Peyer's patch (tissue), 4 donors: ENCODE measurements around the gene HDAC4. TPM values are rescaled to one million over a fixed set of nuclear protein-coding genes. Genes with fewer than 3 reads are reported as not detected.
A peak's percentile ranks its signal among the peaks of the same experiment; 100 is the strongest.

Experiments
- DNase-seq, 3 donors: peaks; one replicate each; pipeline ENCODE4 v3.0.0-alpha.2; 2017 to 2019
- H3K27ac ChIP-seq, 4 donors: fragments of 200-600 bp; sonication (generic); one replicate each; pipeline ENCODE4 v1.5.1; 2016 to 2019
- H3K27me3 ChIP-seq, 2 donors: fragments of 200-600 bp; sonication (generic); one replicate each; pipeline ENCODE4 v1.5.1; 2019
- H3K36me3 ChIP-seq, 3 donors: fragments of 200-600 bp; sonication (generic); one replicate each; pipeline ENCODE4 v1.5.1; 2016 to 2019
- H3K4me1 ChIP-seq, 4 donors: fragments of 200-600 bp; sonication (generic); one replicate each; pipeline ENCODE4 v1.5.1; 2016 to 2019
- H3K4me3 ChIP-seq, 4 donors: fragments of 200-600 bp; sonication (generic); 1 replicate in 3 of 4; 2 replicates in 1 of 4; pipeline ENCODE4 v1.5.1; 2016 to 2019; ENCODE audit warnings: mild to moderate bottlenecking in 1 of 4
- H3K9me3 ChIP-seq, 4 donors: fragments of 200-600 bp; sonication (generic); one replicate each; pipeline ENCODE4 v1.5.1; 2016 to 2019; ENCODE audit warnings: mild to moderate bottlenecking in 1 of 4
- CTCF ChIP-seq, 6 experiments: fragments of 450-650 bp in 4 of 6; fragments of 200-600 bp in 2 of 6; sonication (generic) in 1 of 6; IDR thresholded peaks; one replicate each; pipeline ENCODE4 v1.5.1; 2017 to 2019; ENCODE audit warnings: antibody characterized with exemption in 6 of 6, mild to moderate bottlenecking in 3 of 6, moderate library complexity in 1 of 6
- POLR2A ChIP-seq, 2 donors: fragments of 450-650 bp; IDR thresholded peaks; one replicate each; pipeline ENCODE4 v1.5.1; 2017; ENCODE audit warnings: antibody characterized with exemption in 2 of 2, mild to moderate bottlenecking in 2 of 2, moderate library complexity in 2 of 2
- total RNA-seq, 4 donors: library from RNA; depleted of rRNA; stranded (reverse); fragments of >200 nt; gene quantifications; one replicate each; pipeline ENCODE4 v1.1.0, GENCODE V29; 2016

Gene HDAC4
- total RNA-seq, 4 donors from 2014 or later: 28.9 to 198 (median 102) TPM

DNA sequence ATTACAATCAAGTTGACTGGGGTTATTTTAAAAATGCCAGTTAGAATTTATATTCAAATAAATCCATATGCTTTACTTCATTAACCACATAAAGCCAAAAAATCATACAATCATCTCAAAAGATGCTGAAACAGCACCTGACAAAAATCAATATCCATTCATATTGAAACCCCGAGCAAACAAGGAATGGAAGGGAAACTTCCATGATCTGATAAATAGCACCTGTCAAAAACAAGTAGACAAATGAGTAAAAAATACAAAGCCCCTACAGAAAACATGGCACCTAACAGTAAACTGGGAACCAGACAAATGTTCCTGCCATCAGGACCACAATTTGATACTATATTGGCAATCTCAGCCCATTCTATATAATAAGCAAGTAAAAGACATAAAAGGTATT, 227.5 kb downstream of the HDAC4 start:
- TF ChIP-seq CTCF (IDR thresholded peaks at IDR 0.05) (no peak), POLR2A (IDR thresholded peaks at IDR 0.05) (no peak)
- Histone ChIP-seq H3K27me3 (no peaks in the 10 kb centered on the region), H3K36me3 (peaks cover 0 to 24% (median 0%) of the 10 kb centered on the region in 3 donors), H3K4me3 (no peak overlapping the region), H3K9me3 (peaks cover 0 to 11% (median 0%) of the 10 kb centered on the region in 4 donors), H3K4me1 (no peaks in the 10 kb centered on the region), H3K27ac (no peak overlapping the region)
- no peak for DNase-seq

GRCh38 chr2:239171643-239172042, 229.2 kb downstream of the HDAC4 start:
- DNase-seq: no peak
- Histone ChIP-seq H3K36me3 (peaks cover 0 to 17% (median 0%) of the 10 kb centered on the region in 3 donors), H3K4me1 (no peaks in the 10 kb centered on the region), H3K9me3 (peaks cover 0 to 11% (median 0%) of the 10 kb centered on the region in 4 donors), H3K27ac (no peak overlapping the region), H3K27me3 (no peaks in the 10 kb centered on the region), H3K4me3 (no peak overlapping the region)
- TF ChIP-seq CTCF (IDR thresholded peaks at IDR 0.05): no peak
- no peak for TF ChIP-seq POLR2A (IDR thresholded peaks at IDR 0.05)

DNA sequence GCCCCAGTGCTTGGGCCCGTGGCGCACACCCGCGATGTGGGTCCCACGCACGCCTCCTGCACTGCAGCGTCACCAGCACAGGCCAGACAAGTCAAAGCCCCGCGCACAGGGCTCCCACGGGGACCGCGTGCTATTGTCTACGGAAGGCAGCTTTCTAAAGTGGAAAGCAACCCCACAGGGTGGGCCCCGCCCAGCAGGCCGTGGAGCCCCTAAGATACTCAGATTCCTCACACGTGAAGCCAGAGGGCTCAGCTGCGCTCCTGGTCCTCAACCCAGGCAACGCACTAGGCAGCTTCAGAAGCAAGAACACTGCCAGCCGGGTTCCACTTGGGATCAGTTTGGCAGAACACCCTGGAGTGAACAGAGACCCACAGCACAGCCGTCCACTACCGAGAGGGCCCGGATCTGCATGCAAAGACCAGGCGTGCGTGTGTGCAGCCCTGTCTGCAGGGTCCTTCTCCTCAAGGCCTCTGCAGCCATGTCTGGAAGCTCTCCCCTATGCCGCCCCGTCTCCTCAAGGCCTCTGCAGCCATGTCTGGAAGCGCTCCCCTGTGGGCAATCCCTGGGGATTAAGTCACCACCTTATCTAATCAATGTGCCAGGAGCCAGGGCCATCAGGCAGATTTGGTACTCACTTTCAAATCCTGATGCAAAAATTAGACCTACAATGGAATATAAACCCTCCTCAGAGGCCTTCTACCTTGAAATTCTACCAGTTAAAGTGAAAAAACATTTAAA, 231.3 kb downstream of the HDAC4 start:
- DNase-seq: peak in 2 of 3 donors; percentile 30 to 43
- TF ChIP-seq CTCF (IDR thresholded peaks at IDR 0.05) (no peak), POLR2A (IDR thresholded peaks at IDR 0.05) (no peak)
- H3K27me3 ChIP-seq: no peaks in the 10 kb centered on the region
- no peak overlapping the region for H3K4me3 ChIP-seq
- H3K27ac ChIP-seq: no peak overlapping the region
- no peaks in the 10 kb centered on the region for H3K4me1 ChIP-seq
- peaks cover 0 to 9% (median 0%) of the 10 kb centered on the region in 4 donors for H3K9me3 ChIP-seq
- peaks cover 0 to 3% (median 0%) of the 10 kb centered on the region in 3 donors for H3K36me3 ChIP-seq

GRCh38 chr2:239168575-239168974, 232.2 kb downstream of the HDAC4 start:
- H3K4me3 ChIP-seq: no peak overlapping the region
- DNase-seq: peak in 2 of 3 donors; percentile 34 to 40
- H3K9me3 ChIP-seq: peaks cover 0 to 9% (median 0%) of the 10 kb centered on the region in 4 donors
- no peaks in the 10 kb centered on the region for H3K27me3 ChIP-seq
- no peak for TF ChIP-seq POLR2A (IDR thresholded peaks at IDR 0.05)
- no peak for TF ChIP-seq CTCF (IDR thresholded peaks at IDR 0.05)
- H3K27ac ChIP-seq: peak overlapping the region in 1 of 4 donors; percentile 6
- peaks cover 0 to 2% (median 0%) of the 10 kb centered on the region in 3 donors for H3K36me3 ChIP-seq
- H3K4me1 ChIP-seq: no peaks in the 10 kb centered on the region

DNA sequence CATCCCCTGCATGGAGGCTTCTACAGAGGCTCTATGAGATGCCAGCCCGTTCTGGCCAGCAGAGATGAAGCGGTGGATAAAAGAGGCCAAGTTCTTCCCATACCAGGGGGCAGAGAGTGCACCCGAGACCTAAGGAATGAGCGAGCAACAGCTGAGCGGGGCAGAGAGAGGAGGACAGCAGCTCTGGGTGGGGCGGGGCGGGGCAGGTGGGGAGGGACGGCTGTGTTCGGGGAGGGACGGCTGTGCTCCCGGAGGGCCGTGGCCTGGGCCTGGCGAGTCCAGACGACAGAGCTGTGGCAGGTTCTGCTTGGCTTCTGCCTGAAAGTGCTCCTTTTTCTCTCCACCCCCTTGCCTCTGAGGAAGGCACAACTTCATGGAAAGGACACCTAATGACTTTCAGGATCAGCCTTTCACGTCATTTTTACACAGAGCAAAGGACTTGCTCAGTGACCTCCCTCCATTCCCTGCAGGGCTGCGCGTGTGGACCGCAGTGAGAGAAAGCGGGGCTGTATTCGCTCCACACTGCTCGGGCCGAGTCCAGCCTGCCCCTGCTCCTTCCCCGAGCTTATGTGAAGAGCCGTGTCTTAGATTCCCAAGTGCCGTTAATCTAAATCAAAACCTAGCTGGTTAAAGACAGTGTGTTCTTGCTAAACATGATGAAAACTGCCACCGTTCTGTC, 232.9 kb downstream of the HDAC4 start:
- peak in 1 of 3 donors; percentile 31 for DNase-seq
- H3K4me1 ChIP-seq: no peaks in the 10 kb centered on the region
- peak overlapping the region in 1 of 4 donors; percentile 6 for H3K27ac ChIP-seq
- peaks cover 0 to 9% (median 0%) of the 10 kb centered on the region in 3 donors for H3K36me3 ChIP-seq
- H3K9me3 ChIP-seq: peaks cover 0 to 7% (median 0%) of the 10 kb centered on the region in 4 donors
- no peaks in the 10 kb centered on the region for H3K27me3 ChIP-seq
- no peak for TF ChIP-seq POLR2A (IDR thresholded peaks at IDR 0.05)
- no peak for TF ChIP-seq CTCF (IDR thresholded peaks at IDR 0.05)
- no peak overlapping the region for H3K4me3 ChIP-seq
